Measurements from ENCODE around the gene SOX1. TPM values are rescaled to one million over a fixed set of nuclear protein-coding genes. Genes with fewer than 3 reads are reported as not detected.

The SOX1 gene
- total RNA-seq, 1 donor from 2014 or later, result not detected

- intact Hi-C loops (cut with micrococcal nuclease), result loop anchor here (2.0 to 5.0 kb wide), 2 partner anchors 17 to 535 kb away; no protein-coding TSS in a partner anchor
These were observed 5.0 kb downstream of the SOX1 start for GRCh38 chr13:112071723-112072533.

- intact Hi-C loops (cut with micrococcal nuclease), result loop anchor here (5.0 kb wide), 1 partner anchor 535 kb away; no protein-coding TSS in a partner anchor
These were observed 5.7 kb downstream of the SOX1 start for GRCh38 chr13:112072534-112073244.

DNA sequence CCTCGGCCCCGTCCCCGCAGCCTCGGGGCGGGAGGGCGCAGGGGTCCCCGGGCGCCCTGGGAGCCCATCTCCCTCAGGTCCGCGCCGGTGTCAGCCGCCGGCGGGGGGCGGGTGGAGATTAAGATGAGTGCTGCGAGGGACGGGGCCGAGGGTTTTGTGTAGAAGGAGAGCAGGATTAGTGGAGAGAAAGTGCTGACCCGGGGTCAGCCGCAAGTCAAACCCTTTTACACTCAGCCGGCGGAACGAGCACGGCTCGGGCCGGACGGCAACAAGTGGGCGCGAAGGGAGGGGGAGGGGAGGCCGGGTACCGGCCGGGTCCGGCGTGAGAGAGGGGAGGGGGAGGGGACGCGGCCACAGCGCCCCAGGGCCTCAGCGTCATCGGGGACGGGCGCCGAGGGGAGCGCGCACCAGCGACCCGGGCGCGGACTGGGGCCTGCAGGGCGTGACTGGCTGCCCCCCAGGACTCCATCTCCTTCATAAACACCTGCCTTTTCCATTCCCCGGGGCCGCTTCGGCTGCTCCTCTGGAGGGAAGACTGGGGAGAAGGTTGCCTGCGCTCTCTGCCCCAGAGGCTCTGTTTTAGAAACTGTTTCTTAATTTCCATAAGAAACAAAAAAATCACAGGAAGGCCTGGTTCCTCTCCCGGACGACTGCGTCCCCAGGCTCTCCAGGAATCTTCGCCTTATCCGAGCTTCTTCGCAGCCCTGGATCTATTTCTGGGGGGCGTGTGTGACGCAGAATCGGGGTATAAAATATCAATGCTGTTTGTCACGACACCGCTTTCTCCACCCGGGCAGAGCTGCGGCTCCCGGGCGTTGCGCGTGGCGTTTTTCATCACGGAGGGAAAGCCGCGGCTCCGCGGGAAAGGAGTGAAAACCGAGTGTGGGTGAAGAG, 6.5 kb downstream of the SOX1 start:
- intact Hi-C loops (cut with micrococcal nuclease), result loop anchor here (5.0 kb wide), 1 partner anchor 534 kb away; no protein-coding TSS in a partner anchor

DNA sequence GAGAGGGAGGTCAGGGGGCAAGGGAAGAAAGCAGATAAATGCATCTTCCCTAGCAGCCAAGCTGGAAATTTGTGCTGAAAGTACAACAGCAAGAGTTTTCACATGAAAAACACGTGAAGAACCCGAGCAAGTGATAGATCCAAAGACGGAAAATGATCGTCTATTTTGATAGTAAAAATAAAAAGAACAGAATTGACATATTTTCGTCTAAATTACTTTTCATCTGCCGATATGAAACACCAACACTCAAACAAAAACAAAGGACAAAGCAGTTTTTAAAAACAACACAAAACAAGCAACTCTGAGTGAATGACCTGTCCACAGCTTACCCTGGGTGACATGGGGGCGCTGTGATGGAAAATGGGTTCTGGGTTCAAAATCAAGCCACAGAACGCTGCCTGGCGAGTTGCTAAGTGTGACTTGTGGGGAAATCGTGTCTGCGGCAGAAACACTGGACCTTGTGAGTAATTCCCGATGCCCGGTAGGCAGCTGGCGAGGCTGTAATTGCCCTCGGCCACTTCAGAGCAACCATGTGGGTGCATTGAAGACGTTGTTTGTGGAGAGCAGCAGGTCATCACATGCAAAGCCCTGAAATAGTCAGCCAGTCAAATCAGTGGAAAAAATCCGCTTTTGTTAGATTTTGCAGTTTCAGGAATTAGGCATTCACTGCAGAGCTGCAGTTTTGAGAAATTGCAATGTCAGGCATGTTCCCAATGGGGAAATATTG, 7.4 kb downstream of the SOX1 start:
- intact Hi-C loops (cut with micrococcal nuclease), result loop anchor here (5.0 kb wide), 1 partner anchor 533 kb away; no protein-coding TSS in a partner anchor

DNA sequence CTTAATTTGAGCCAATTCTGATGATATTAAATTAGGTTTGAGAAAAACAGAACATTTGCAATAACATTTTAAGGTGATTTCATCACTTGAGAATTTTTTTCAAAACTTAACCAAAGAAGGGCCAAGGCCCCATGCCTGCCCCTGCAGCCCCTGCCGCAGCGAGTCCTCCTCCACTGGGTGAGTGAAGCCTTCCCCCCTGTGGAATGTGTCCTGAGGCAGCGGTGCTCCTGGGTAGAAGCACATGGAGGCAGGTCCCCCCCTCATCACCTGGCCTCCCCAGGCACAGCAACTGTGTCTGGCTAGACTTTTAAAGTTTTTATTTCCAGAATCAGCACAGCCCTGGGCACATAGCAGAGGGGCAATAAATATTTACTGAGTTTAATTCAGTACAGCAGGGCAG, 10.8 kb downstream of the SOX1 start:
- intact Hi-C loops (cut with micrococcal nuclease), result no loop called here

- intact Hi-C loops (cut with micrococcal nuclease), result no loop called here
These were observed 11.3 kb downstream of the SOX1 start for GRCh38 chr13:112078216-112078615.

DNA sequence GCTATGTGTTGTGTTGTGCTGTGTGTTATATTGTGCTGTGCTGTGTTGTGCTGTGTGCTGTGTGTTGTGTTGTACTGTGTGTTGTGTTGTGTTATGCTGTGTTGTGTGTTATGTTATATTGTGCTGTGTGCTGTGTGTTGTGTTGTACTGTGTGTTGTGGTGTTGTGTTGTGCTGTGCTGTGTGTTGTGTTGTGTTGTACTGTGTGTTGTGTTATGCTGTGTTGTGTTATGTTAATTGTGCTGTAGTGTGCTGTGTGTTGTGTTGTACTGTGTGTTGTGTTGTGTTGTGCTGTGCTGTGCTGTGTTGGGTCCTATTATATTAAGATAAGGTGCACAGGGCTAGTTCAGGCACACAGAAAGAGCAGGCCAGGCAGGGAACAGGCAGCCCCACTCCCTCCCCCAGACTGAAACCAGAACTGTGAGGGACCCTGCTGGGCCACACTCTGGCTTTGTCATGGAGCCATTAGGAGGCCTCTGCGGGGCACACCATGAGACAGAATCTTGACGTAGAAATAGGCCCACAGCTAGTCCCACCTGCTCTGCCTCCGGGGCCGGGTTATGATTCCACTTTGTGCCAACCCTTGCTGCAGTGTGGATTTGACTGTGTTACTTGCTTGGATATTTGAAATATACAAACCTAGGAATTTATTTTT, 12.1 kb downstream of the SOX1 start:
- intact Hi-C loops (cut with micrococcal nuclease), result no loop called here

GRCh38 chr13:112079696-112080095, 12.7 kb downstream of the SOX1 start:
- intact Hi-C loops (cut with micrococcal nuclease), result no loop called here

DNA sequence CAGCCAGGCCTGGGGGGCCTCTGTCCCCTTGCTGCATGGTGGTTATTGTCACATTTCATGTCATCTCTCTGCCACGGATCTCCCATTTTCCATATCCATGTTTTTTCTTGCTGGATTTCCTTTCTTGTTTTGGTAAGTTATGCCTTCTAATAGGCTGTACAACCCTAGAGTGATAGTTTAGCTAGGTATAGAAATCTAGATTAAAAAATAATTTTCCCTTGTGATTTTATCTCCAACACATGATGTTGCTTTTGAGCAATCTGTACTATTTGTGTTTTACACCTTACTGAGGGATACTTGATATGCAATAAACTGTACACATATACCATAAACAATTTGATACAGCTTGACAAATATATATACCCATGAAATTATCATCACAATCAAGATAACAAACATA, 17.0 kb downstream of the SOX1 start:
- intact Hi-C loops (cut with micrococcal nuclease), result no loop called here

- intact Hi-C loops (cut with micrococcal nuclease), result no loop called here
These were observed 25.5 kb downstream of the SOX1 start for GRCh38 chr13:112092453-112092852.

- intact Hi-C loops (cut with micrococcal nuclease), result no loop called here
These were observed 28.4 kb downstream of the SOX1 start for GRCh38 chr13:112095354-112095753.

DNA sequence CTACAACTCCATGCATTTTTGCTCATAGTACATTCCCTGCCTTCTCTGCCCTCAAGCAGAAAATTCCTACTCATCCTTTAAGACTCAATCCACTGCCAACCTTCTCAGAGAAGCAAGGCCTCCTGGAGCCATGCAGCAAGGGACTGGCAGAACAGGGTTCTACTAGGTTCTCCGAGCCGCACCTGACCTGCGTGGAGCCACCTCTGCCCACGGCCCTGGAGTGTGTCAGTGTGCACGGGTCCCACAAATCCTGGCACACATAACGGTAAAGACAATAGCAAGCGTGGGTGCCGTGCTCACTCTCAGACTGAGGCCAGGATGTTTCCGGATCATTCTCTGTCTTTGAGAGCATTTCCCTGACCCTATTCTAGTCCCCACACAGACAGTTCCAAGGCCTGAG, 30.0 kb downstream of the SOX1 start:
- intact Hi-C loops (cut with micrococcal nuclease), result no loop called here

- intact Hi-C loops (cut with micrococcal nuclease), result no loop called here
These were observed 30.8 kb downstream of the SOX1 start for GRCh38 chr13:112097770-112098169.

GRCh38 chr13:112098699-112099098, 31.8 kb downstream of the SOX1 start:
- intact Hi-C loops (cut with micrococcal nuclease), result no loop called here

GRCh38 chr13:112101360-112101930, 34.5 kb downstream of the SOX1 start:
- intact Hi-C loops (cut with micrococcal nuclease), result no loop called here

GRCh38 chr13:112102243-112102642, 35.3 kb downstream of the SOX1 start:
- intact Hi-C loops (cut with micrococcal nuclease), result no loop called here

DNA sequence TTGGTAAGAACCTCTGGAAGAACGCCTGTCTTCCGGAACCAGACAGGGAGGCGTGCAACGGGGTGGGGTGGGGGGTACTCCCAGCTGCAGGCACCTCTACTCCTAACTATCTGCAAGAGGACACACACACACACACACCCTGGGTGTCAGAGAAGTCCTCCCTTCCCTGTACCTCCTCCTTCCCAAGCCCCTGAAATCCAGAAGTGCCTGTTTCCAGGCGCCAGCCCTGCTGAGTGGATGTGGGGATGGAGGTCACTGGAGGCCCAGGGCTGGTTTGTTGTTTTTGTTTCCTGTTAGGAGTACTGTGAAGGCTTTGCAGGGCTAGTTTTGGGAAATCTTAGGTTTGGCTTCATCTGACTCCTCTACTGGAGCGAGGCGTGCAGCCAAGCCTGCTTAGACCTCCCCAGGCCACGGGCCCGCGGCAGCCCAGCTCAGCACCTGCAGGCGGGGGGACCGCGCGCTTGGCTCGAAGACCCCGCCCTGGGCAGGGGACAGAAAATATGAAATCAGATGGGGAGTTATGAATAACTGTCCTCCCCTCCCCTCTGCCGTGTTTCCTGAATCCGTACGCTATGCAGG, 36.4 kb downstream of the SOX1 start:
- intact Hi-C loops (cut with micrococcal nuclease), result no loop called here

GRCh38 chr13:112103961-112104880, 37.3 kb downstream of the SOX1 start:
- intact Hi-C loops (cut with micrococcal nuclease), result no loop called here
